Vagina (tissue), 2 donors: ENCODE measurements around the gene RBKS. TPM values are rescaled to one million over a fixed set of nuclear protein-coding genes. Genes with fewer than 3 reads are reported as not detected.
"Not testable (repeated sequence)": the region's sequence is repeated elsewhere in the genome, so short reads cannot be mapped to it uniquely, and the experiment has no call there.

Experiments
- DNase-seq, 2 donors: peaks; one replicate each; pipeline ENCODE4 v3.0.0-alpha.2; 2017; ENCODE audit errors: extremely low spot score in 2 of 2
- H3K27ac ChIP-seq: fragments of 200-600 bp; sonication (generic); one replicate; pipeline ENCODE4 v1.5.1; 2019
- H3K27me3 ChIP-seq: fragments of 200-600 bp; sonication (generic); one replicate; pipeline ENCODE4 v1.5.1; 2019
- H3K36me3 ChIP-seq, 2 donors: fragments of 200-600 bp; sonication (generic); one replicate each; pipeline ENCODE4 v1.5.1; 2017 to 2019
- H3K4me1 ChIP-seq: fragments of 200-600 bp; sonication (generic); one replicate; pipeline ENCODE4 v1.5.1; 2019
- H3K4me3 ChIP-seq, 2 donors: fragments of 200-600 bp; sonication (generic); 1 replicate in 1 of 2; 2 replicates in 1 of 2; pipeline ENCODE4 v1.5.1; 2016 to 2019
- H3K9me3 ChIP-seq: fragments of 200-600 bp; sonication (generic); one replicate; pipeline ENCODE4 v1.5.1; 2019
- CTCF ChIP-seq, 3 experiments: fragments of 450-650 bp in 2 of 3; fragments of 200-600 bp in 1 of 3; sonication (generic) in 1 of 3; IDR thresholded peaks; one replicate each; pipeline ENCODE4 v1.5.1; 2017 to 2019; ENCODE audit warnings: antibody characterized with exemption in 3 of 3, mild to moderate bottlenecking in 2 of 3, moderate library complexity in 2 of 3
- POLR2A ChIP-seq, 2 donors: fragments of 450-650 bp; IDR thresholded peaks; one replicate each; pipeline ENCODE4 v1.6.1; 2017; ENCODE audit warnings: antibody characterized with exemption in 2 of 2, mild to moderate bottlenecking in 2 of 2, moderate library complexity in 2 of 2
- POLR2AphosphoS5 ChIP-seq, 2 donors: sonication (generic); formaldehyde crosslinking; IDR thresholded peaks; one replicate each; pipeline ENCODE4 v1.9.0; 2017; ENCODE audit warnings: antibody characterized with exemption in 2 of 2, mild to moderate bottlenecking in 2 of 2, low read depth in 1 of 2; ENCODE audit not compliant: insufficient read depth in 1 of 2
- intact Hi-C: fragments of 100-400 bp; cut with DNase I; formaldehyde crosslinking; loops from one replicate; pipeline ENCODE4 v1.15.1; 2023
- total RNA-seq: library from RNA; depleted of rRNA; stranded (reverse); fragments of >200 nt; gene quantifications from one replicate; pipeline ENCODE4 v1.2.3, GENCODE V29; 2016

RBKS gene
- total RNA-seq, 1 donor from 2014 or later, result 2.2 TPM

- H3K9me3 ChIP-seq, result no peaks in the 10 kb centered on the region
- H3K4me3 ChIP-seq, result peak within 1 kb of the TSS; percentile 79 to 81
- H3K27me3 ChIP-seq, result no peaks in the 10 kb centered on the region
- intact Hi-C loops, result no loop called here
- TF ChIP-seq POLR2AphosphoS5 (IDR thresholded peaks at IDR 0.05; ENCODE audit: insufficient read depth in 1 of 2, low read depth in 1 of 2), result peak; percentile 85 to 95
- TF ChIP-seq POLR2A (IDR thresholded peaks at IDR 0.05), result peak in 1 of 2 donors; percentile 39
- no peak for TF ChIP-seq CTCF (IDR thresholded peaks at IDR 0.05)
- peaks cover 36% of the 10 kb centered on the region for H3K4me1 ChIP-seq
- peak in 1 of 2 donors; percentile 93 for DNase-seq
- H3K36me3 ChIP-seq, result no peaks in the 10 kb centered on the region
- peak within 1 kb of the TSS; percentile 86 for H3K27ac ChIP-seq
These were observed 118.4 kb downstream of the RBKS start, which contains the start of gene MRPL33 for GRCh38 chr2:27771548-27772335. MRPL33 (plus strand) TSS chr2:27771719; CDS start chr2:27771778, 59 bp downstream.

GRCh38 chr2:27771202-27771547 lies 119.0 kb downstream of the RBKS start:
- Histone ChIP-seq H3K4me3 (peak overlapping the region; percentile 79 to 81), H3K36me3 (no peaks in the 10 kb centered on the region), H3K27me3 (no peaks in the 10 kb centered on the region), H3K4me1 (peaks cover 30% of the 10 kb centered on the region), H3K9me3 (no peaks in the 10 kb centered on the region), H3K27ac (peak overlapping the region; percentile 86)
- DNase-seq, result no peak
- intact Hi-C loops, result no loop called here
- TF ChIP-seq POLR2AphosphoS5 (IDR thresholded peaks at IDR 0.05; ENCODE audit: insufficient read depth in 1 of 2, low read depth in 1 of 2) (no peak), POLR2A (IDR thresholded peaks at IDR 0.05) (no peak), CTCF (IDR thresholded peaks at IDR 0.05) (no peak)

GRCh38 chr2:27766287-27766661 lies 123.9 kb downstream of the RBKS start:
- Histone ChIP-seq H3K9me3 (no peaks in the 10 kb centered on the region), H3K27ac (no peak overlapping the region), H3K36me3 (no peaks in the 10 kb centered on the region), H3K27me3 (no peaks in the 10 kb centered on the region), H3K4me1 (no peaks in the 10 kb centered on the region), H3K4me3 (peak overlapping the region in 1 of 2 donors; percentile 9)
- no peak for DNase-seq
- TF ChIP-seq POLR2A (IDR thresholded peaks at IDR 0.05) (no peak), POLR2AphosphoS5 (IDR thresholded peaks at IDR 0.05; ENCODE audit: insufficient read depth in 1 of 2, low read depth in 1 of 2) (no peak), CTCF (IDR thresholded peaks at IDR 0.05) (no peak)
- intact Hi-C loops, result no loop called here

GRCh38 chr2:27765621-27766286 lies 124.4 kb downstream of the RBKS start:
- H3K9me3 ChIP-seq, result no peaks in the 10 kb centered on the region
- no peak overlapping the region for H3K27ac ChIP-seq
- H3K4me3 ChIP-seq, result peak overlapping the region; percentile 9 to 17
- no peaks in the 10 kb centered on the region for H3K27me3 ChIP-seq
- TF ChIP-seq POLR2AphosphoS5 (IDR thresholded peaks at IDR 0.05; ENCODE audit: insufficient read depth in 1 of 2, low read depth in 1 of 2), result no peak
- TF ChIP-seq POLR2A (IDR thresholded peaks at IDR 0.05), result no peak
- no peak for TF ChIP-seq CTCF (IDR thresholded peaks at IDR 0.05)
- H3K4me1 ChIP-seq, result no peaks in the 10 kb centered on the region
- DNase-seq, result no peak
- no peaks in the 10 kb centered on the region for H3K36me3 ChIP-seq
- intact Hi-C loops, result no loop called here

- H3K4me3 ChIP-seq, intact Hi-C loops, H3K9me3 ChIP-seq, H3K36me3 ChIP-seq, DNase-seq, H3K4me1 ChIP-seq, H3K27ac ChIP-seq, H3K27me3 ChIP-seq: not testable (repeated sequence)
These were observed 125.7 kb downstream of the RBKS start for GRCh38 chr2:27764526-27764925.
